HG02623 (cell line): Measurements from ENCODE around the gene BMP7.
"Not testable (repeated sequence)": the region's sequence is repeated elsewhere in the genome, so short reads cannot be mapped to it uniquely, and the experiment has no call there.

ENCODE experiments used
- ATAC-seq: cut with Tn5 transposase; IDR thresholded peaks from one replicate; pipeline ENCODE4 v1.9.1; 2021; ENCODE audit warnings: moderate library complexity; ENCODE audit not compliant: unreplicated experiment

Gene BMP7

DNA sequence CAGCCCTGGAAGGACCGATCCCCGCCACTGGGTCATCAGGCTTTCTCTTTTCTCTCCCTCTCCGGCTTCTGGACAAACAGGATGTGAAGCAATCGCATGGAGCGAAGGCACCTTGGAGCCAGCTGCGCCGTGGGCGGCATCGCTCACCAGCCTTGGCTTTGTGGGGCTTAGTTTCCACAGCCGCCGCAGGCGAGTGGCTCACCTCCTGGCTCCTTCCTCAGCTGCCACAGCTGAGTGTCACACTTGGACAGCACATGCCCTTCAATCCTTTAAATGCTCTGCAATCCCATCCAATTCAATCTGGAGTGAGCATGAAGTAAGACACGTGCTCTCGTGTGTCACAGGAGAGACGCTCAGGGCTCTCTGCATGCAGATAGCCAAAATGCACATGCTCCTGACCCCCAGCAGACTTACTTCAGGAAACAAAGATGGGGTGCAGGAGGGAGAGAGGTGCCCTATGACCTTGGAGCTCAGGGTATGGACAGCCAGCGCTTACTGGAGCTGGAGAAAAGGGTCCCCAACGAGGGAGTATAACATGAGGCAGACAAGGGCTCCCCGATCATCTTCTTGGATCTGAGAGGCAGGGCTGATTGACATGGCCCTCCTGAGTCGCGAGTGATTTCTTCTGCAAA, 70.9 kb downstream of the BMP7 start:
- ATAC-seq, result no peak

DNA sequence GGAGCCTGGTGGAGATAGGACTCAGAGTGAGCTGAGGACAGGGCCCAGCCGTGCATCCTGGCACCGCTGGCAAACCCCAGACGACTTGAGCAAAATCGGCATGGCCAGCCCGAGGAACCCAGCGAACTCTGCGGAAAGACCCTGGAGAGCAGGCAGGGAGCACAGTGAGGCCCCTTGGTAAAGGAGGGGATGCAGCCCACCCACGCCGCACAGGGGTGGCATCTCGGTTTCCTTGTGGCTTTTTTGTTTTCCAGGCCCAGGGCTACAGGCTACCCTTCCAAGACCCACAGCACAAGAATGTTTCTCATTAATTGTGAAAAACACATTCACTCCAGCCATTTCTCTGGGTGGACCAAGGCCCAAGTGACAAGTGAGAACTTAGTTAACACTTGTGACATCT, 71.4 kb downstream of the BMP7 start:
- no peak for ATAC-seq

DNA sequence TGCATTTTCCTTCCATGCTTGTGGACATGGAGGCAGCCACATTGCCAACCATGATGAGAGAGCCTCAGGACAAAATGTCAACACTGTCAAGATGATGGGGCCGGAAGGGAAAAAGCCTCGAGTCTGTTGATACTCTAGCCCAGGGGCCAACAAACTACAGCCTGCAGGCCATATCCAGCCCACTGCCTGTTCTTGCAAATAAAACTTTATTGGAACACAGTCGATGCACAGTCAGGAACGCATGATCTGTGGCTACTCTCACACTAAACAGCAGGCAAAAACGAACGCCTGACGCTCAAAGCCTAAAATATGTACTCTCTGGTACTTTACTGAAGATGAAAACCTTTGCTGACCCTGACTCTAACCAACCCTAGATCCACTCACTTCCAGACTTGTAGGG, 72.3 kb downstream of the BMP7 start:
- no peak for ATAC-seq

DNA sequence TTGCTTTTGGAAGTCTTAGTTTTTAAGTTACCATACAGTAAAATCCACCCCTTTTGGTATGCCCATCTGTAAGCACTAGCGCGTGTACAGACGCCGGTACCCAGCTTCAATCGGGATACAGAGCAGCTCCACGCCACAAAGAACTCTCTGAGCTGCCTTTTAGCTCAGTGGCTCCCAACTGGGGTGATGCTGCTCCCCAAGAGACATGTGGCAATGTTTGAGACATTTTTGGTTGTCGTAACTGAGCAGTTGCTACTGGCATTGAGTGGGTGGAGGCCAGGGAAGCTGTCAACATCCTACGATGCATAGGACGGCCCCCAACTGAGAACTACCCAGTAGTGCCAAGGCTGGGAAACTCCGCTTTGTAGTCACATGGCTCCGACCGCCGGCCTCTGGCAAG, 73.3 kb downstream of the BMP7 start:
- ATAC-seq, result no peak

DNA sequence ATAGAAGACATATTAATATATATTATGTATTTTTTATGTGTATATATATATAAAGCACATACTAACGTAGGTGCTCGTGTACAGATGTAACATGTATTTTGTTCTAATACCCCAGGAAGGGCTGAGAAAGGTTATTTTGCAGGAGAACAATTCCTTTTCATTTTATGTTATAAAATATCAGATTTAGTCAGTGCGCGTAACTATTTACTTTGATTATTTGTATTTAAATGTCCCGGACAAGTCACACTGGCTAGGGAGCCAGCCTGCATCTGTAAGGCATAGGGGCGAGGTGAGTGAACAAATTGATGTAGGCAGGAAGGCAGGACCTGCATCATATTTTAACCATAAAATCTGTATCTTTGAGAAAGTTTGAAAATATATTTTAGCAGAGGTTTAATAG, 74.1 kb downstream of the BMP7 start:
- no peak for ATAC-seq

DNA sequence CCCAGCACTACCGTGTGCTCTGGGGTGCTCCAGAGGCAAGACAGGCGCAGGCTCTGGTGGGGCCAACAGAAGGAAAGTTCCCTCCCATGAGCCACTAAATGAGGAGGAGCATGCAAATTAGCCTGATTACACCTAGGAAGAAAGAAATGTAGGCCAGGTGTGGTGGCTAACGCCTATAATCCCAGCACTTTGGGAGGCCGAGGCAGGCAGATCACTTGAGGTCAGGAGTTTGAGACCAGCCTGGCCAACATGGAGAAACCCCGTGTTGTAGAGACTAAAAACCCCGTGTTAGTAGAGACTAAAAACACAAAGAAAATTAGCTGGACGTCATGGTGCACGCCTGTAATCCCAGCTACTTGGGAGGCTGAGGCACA, 75.2 kb downstream of the BMP7 start:
- not testable (repeated sequence) for ATAC-seq

DNA sequence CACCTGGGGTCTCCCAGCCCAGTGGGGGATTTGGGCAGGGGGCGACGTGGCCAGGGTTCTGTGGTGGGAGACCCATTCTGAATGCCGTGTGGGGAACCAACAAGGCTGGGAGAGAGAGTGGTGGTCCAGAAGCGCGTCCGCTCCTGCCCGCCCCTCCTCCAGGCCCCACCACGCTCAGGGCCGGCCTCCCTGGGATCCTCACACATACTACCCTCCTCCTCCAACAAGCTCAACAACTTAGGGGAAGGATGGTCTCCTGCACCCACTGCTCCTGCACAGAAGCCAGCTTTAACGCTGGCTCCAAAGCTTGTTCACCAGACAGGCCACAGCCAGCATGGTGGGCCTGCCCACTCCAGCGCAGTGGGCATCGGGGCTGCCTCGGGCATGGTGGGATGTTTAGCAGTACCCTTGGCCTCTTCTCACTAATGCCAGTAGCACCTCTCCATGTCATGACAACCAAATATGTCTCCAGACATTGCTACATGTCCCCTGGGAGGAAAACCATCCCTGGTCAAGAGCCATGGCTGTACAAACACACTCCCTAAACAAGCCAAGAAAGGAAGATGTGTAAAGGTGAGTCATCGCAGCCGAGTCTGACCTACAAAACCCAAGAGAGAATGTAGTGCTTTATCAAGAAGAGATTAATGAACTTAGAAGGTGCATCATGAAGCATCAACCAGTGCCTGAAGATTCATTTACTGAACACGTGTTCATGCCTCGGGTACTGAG, 75.7 kb downstream of the BMP7 start:
- ATAC-seq, result no peak

DNA sequence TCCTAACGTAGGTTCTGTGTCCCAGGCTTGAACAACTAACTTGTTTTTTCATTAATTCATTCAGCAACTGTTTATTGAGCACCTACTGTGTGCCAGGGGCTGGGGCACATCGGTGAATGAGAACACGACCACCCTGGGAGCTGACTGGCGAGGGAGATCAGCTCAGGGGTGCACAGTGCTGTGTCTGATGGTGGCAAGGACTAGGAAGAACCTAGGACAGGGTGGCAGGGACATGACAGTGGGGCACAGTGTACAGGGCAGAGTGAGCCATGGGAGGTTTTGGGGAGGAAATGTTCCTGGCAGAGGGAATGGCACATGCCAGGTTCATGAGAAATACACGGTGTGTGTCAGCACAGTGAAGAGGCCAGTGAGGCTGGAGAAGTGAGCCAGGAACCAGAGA, 76.7 kb downstream of the BMP7 start:
- ATAC-seq, result no peak

DNA sequence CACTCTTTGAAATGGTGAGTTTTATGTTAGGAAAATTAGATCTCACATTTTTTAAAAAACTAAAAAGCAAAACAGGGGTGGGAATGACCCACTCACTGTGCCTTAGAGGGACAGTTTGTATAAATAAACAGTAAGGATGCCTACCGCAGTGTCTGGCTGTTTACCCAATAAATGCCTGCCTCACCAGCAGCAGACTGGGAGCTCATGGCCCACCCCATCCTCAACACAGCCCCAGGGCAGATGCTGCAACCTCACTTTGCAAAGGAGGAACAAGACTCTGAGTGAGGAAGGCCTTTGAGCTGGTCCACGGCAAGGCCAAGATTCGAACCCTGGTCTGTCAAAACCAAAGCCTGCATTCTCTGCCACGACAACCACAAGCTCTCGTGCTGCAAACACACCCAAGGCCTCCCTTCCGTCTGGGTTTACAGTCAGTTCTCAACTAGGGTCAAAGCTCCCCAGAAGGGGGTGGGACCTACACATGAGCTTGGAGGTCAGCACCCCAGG, 77.8 kb downstream of the BMP7 start:
- ATAC-seq, result no peak

DNA sequence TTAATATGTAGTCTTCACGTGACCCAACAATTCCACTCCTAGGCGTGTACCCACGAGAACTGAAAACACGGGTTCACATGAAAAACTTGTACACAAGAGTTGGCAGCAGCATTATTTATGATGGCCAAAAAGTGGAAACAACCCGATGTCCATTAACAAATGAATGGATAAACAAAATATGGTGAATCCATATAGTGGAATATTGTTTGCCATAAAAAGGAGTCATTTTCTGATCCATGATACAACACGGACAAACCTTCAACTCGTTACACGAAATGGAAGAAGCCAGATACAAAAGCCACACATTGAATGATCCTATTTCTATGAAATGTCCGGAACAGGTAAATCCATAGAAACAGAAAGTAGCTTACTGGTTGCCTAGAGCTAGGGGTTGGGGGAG, 78.4 kb downstream of the BMP7 start:
- ATAC-seq, result no peak

DNA sequence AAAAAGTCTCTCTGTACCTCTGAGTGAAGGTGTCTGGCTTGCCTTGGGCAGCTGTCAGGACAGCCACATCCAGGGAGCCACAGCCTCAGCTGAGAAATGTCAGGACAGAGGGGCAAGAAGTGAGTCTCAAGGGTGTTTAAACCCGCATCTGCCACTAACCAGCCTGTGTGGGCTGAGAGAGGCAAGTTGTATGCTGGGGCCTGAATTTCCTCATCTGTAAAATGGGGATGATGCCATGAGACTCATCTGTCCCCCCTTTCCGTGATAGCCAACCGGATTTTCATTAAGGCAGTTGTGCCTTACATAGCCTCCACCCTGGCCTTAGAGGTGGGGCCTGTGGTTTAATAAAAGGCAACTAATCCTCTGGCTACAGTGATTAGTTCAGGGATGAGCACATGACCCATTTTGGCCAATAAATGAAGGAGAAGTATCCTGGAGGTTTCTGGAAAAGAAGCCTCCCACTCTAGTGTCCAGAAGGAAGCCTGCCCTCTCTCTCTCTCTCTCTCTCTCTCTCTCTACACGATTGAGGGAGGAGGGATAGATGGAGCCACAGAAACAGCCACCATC, 79.3 kb downstream of the BMP7 start:
- ATAC-seq, result no peak

DNA sequence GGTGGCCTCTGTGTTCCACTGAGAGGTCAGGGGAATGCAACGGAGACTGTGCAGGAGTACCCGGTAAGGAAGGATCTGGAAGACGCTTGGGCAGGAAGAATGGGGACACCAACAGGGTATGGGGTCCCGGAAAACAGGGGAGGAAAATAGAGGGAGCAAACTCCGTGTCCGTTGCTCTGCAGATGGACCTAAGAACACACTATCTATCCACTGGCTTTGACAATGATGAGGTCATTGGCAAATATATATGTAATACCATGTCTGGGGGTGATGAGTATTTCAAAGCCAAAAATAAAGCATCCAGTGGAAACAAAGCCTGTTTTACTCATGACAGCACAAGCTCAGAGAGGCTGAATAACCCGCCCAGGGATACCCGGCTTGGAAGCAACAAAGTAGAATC, 80.2 kb downstream of the BMP7 start:
- ATAC-seq, result no peak

DNA sequence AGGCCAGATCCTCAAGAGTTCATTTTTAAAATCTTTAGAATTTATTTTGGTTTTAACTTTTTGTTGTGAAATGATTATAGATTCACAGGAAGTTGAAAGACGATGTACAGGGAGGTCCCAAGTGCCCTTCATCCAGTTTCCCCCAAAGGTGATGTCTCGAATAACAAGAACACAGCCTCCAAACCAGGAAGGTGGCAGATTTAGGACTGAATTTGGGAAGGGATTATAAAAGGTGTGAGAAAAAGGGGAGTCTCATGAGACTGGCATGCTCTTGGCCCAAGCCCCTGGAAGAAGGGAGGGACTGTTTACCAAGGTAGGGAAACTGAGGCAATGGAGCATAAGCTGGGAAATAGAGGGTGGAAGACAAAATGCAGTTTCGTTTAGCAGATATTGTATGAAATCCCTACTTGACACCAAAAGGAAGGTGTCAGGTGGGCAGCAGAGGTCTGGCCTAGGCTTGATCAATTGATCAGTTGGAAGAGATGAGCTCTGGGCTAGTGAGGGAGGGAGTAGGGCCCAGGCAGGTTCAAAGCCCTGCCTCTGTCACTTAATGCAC, 81.2 kb downstream of the BMP7 start:
- no peak for ATAC-seq

DNA sequence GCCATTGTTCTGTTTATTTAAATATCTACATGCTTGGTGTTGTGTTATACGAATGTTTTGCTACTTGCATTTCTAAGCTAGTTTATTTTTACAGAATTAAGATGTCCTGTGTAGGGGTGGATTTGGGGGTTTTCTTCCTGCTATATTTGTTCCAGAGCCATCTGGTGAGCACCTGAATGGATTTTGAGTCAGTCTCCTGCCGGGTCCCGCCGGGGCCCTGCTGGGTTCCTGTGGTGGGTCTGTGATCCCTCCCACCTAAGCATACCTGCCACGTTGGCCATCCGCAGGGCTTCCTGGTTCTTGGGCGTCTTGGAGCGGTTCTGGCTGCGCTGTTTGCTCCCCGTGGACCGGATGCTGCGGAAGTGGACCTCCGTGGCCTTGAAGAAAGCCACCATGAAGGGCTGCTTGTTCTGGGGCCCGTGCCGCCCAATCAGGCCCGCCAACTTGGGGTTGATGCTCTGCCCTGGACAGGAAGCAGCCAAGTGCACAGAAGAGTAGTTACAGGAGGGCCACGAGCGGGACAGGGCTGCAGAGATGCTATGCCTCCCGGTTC, 82.9 kb downstream of the BMP7 start:
- ATAC-seq, result no peak

DNA sequence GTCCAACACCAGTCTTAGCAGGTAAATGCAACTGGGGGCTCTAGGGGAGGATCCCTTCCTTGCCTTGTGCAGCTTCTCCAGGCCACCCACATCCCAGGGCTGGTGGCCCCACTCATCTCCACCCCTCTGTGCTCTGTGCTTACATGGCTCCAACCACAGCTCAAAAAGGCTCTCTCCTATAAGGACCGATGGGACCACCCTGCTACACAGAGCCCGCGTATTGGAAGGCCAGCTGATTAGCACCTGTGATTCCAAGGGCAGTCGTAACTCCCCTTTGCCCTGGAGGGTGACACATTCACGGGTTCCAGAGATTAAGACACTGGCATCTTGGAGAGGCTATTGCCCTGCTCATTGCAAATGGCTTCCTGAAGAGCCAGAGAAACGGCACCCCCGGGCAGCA, 84.8 kb downstream of the BMP7 start:
- no peak for ATAC-seq

DNA sequence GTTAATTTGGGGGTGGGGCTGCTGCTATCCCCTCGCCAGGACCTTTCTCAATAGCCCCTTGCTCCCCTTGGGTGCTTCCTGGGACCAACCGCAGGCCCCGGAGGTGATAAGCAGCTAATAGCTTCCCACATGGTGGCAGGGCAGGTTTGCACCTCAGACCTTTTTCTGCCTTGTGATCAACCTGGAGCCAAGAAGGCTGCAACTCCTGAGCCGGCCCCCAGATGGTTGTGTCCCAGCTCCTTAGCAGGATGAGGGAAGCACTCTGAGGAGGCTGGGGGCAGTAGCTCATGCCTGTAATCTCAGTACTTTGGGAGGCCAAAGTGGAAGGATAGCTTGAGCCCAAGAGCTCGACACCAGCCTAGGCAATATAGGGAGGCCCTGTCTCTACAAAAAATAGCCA, 85.5 kb downstream of the BMP7 start:
- ATAC-seq, result no peak

DNA sequence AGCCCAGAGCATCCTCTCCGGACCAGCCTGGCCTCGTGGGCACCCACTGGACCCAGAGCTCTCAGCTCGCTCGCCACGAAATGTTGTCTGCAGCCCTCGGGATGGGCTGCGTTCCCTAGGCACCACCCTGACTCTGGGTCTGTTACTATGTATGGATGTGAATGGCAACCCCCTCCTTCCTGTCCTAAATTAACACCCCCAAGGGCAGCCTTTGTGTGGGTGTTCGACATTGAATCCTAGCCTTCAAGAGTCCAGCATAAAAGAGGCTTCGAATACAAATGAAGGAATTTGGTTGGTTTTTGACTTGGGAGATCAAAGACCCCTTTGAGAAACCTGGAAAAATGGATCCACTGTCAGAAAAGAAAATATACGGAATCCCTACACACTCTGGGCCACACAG, 86.1 kb downstream of the BMP7 start:
- no peak for ATAC-seq

DNA sequence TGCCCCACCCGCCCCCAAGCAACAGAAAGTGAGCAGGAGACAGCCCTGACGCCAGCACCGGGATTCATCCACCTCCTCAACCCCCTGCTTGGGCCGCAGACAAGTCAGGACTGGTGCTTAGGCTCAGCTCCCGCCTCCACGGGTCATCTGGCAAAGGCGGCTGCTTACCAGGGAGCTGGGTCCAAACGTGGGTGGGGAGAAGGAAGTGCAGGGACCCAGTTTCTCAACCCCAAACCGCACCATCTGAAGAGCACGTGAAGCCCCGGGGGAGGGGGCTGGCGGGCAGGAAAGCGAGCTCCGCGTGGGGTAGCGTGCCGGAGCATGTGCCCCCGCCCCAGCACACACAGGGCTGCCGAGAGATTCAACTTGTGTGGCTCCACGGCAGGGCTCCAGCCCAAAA, 87.2 kb downstream of the BMP7 start:
- ATAC-seq, result no peak

DNA sequence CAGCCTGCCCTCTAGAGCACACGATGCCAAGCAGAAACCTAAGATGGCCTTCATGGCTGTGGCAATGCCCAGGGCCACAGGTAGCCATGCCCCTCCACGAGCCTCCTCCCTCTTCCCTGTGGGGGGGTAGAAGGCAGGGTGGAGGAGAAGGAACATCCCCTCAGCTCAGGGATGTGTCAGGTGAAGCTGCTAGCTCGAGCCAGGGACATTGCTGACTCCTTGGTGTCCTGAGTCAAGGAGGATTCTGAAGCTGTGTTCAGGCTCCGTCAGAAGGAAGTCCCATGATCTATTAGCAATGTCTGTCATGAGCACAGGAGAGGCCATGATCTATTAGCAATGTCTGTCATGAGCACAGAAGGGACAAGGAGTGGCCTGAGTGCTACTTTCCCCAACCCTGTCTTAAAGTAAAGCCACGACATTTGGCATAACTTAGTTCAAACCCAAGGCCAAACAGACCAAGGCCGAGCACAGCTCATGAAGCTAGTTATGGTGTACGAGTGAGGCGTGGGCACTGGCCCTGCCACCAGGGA, 87.8 kb downstream of the BMP7 start:
- no peak for ATAC-seq

DNA sequence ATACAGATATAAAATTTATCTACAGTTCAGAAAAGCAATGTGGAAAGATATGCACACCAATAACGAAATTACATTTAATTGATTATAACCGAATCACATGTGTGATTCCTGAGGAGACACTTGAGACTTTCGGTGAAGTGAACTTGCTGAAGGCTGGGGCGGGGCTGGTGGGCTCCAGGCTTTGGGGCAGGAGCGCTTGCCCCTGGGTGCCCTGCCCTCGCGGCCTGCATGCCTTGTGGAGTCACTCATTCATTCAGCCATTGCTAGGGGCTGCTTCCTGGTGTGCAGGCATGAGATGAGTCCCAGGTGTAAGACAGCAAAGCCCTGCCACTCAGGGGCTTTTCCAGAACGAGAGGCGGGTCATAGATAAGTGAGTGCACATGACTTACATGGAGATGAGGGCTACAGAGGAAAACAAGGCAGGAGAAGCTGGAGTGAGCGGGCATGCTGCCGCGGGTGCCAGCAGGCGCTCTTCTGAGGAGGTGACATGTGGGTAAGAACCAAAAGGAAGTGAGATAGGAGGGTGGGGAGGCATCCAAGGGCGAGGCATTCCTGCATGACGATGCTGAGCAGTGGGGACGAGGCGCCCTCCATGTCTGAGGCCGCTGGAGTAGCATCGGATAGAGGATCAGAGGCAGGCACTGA, 88.7 kb downstream of the BMP7 start:
- ATAC-seq, result no peak

DNA sequence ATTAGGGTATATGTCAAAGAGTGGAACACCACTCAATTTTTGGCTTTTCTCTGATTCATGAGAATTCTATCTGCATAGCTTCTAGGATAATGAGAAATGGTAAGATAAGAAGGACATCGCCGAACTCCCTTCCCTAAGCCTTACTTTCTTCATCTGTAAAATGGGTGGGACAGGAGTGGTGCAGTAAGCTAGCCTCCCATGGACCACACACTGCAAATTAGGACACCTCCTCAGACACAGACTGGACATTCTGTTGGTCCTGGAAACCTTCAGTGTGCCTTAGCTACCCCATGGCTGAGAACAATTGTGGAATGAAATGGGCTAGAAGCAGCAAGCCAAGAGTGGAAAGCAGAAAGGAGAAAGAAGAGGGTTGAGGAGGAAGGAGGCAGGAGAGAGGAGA, 89.6 kb downstream of the BMP7 start:
- no peak for ATAC-seq
